Sigmoid colon (tissue), 7 donors: Measurements from ENCODE around the gene SF3A1. TPM values are rescaled to one million over a fixed set of nuclear protein-coding genes. Genes with fewer than 3 reads are reported as not detected.

Experiments
- DNase-seq: peaks from one replicate; pipeline ENCODE4 v3.0.0-alpha.2; 2019
- H3K27ac ChIP-seq, 4 donors: fragments of 200-600 bp; sonication (generic); one replicate each; pipeline ENCODE4 v1.5.1; 2016 to 2019; ENCODE audit warnings: mild to moderate bottlenecking in 1 of 4
- H3K27me3 ChIP-seq, 3 donors: fragments of 200-600 bp; sonication (generic); one replicate each; pipeline ENCODE4 v1.5.1; 2019; ENCODE audit warnings: mild to moderate bottlenecking in 1 of 3
- H3K36me3 ChIP-seq, 4 donors: fragments of 200-600 bp; sonication (generic); one replicate each; pipeline ENCODE4 v1.5.1; 2016 to 2019
- H3K4me1 ChIP-seq, 4 donors: fragments of 200-600 bp; sonication (generic); one replicate each; pipeline ENCODE4 v1.5.1; 2017 to 2019
- H3K4me3 ChIP-seq, 4 donors: fragments of 200-600 bp; sonication (generic); one replicate each; pipeline ENCODE4 v1.5.1; 2017 to 2019; ENCODE audit warnings: mild to moderate bottlenecking in 2 of 4, moderate library complexity in 1 of 4
- H3K9me3 ChIP-seq, 4 donors: fragments of 200-600 bp in 3 of 4; sonication (generic) in 3 of 4; one replicate each; pipeline versions ENCODE4 v1.5.1 to v1.6.1; 2013 to 2019
- CTCF ChIP-seq, 4 experiments: fragments of 450-650 bp in 3 of 4; fragments of 200-600 bp in 1 of 4; IDR thresholded peaks; one replicate each; pipeline ENCODE4 v1.5.1; 2016 to 2019; ENCODE audit warnings: antibody characterized with exemption in 4 of 4, mild to moderate bottlenecking in 3 of 4, moderate library complexity in 2 of 4
- EP300 ChIP-seq, 4 donors: sonication (generic); formaldehyde crosslinking; IDR thresholded peaks; one replicate each; pipeline ENCODE4 v1.6.1; 2017; ENCODE audit warnings: antibody characterized with exemption in 4 of 4
- POLR2A ChIP-seq, 2 donors: fragments of 450-650 bp; IDR thresholded peaks; one replicate each; pipeline ENCODE4 v1.6.1; 2016; ENCODE audit warnings: antibody characterized with exemption in 2 of 2, mild to moderate bottlenecking in 2 of 2, moderate library complexity in 2 of 2
- POLR2AphosphoS5 ChIP-seq, 4 donors: sonication (generic); formaldehyde crosslinking; IDR thresholded peaks; one replicate each; pipeline ENCODE4 v1.6.1; 2017; ENCODE audit warnings: antibody characterized with exemption in 4 of 4
- whole genome bisulfite sequencing, 2 donors: extraction: QIAGEN DNeasy Blood & Tissue Kit; methylation state at CpG; one replicate each; pipeline ENCODE4 v1.1.7; 2013; 5-methylcytosine and 5-hydroxymethylcytosine counted together
- intact Hi-C: fragments of 100-400 bp; cut with DNase I; formaldehyde crosslinking; loops from one replicate; pipeline ENCODE4 v1.15.1; 2023
- polyA plus RNA-seq, 3 donors: library from polyadenylated mRNA; stranded (reverse); fragments of 200-250 nt; gene quantifications; one replicate each; pipeline ENCODE4 v1.2.3, GENCODE V29; 2013
- total RNA-seq, 4 donors: library from RNA; depleted of rRNA; stranded (reverse); fragments of >200 nt; gene quantifications; one replicate each; pipeline ENCODE4 v1.1.0, GENCODE V29; 2016
- donor health status: healthy with polysubstance abuse.
- donor health status: Bipolar disorder and iron deficiency.
- donor health status: healthy.

SF3A1 gene
- total and polyA plus RNA-seq, 7 donors: 17.4 to 61.5 (median 25.7) TPM

- Histone ChIP-seq H3K36me3 (peaks cover 0 to 16% (median 0%) of the 10 kb centered on the region in 4 donors), H3K4me3 (no peak overlapping the region), H3K4me1 (no peaks in the 10 kb centered on the region), H3K27me3 (no peaks in the 10 kb centered on the region), H3K27ac (no peak overlapping the region), H3K9me3 (no peaks in the 10 kb centered on the region)
- 94 to 95% methylated on average over 13 of the region's 13 CpGs for WGBS, 2 donors
- intact Hi-C loops: no loop called here
- TF ChIP-seq POLR2A (IDR thresholded peaks at IDR 0.05) (no peak), POLR2AphosphoS5 (IDR thresholded peaks at IDR 0.05) (no peak), EP300 (IDR thresholded peaks at IDR 0.05) (no peak), CTCF (IDR thresholded peaks at IDR 0.05) (no peak)
- no peak for DNase-seq
Measured at GRCh38 chr22:30375312-30375849, 18.7 kb upstream of the SF3A1 start.

- no peaks in the 10 kb centered on the region for H3K9me3 ChIP-seq
- 91 to 93% methylated on average over 33 of the region's 33 CpGs for WGBS, 2 donors
- no peak overlapping the region for H3K4me3 ChIP-seq
- TF ChIP-seq EP300 (IDR thresholded peaks at IDR 0.05): no peak
- no peak for TF ChIP-seq POLR2AphosphoS5 (IDR thresholded peaks at IDR 0.05)
- no peak for TF ChIP-seq CTCF (IDR thresholded peaks at IDR 0.05)
- TF ChIP-seq POLR2A (IDR thresholded peaks at IDR 0.05): no peak
- no peaks in the 10 kb centered on the region for H3K36me3 ChIP-seq
- DNase-seq: no peak
- H3K27ac ChIP-seq: no peak overlapping the region
- no peaks in the 10 kb centered on the region for H3K27me3 ChIP-seq
- H3K4me1 ChIP-seq: no peaks in the 10 kb centered on the region
- intact Hi-C loops: no loop called here
Measured at GRCh38 chr22:30373331-30374325, 16.9 kb upstream of the SF3A1 start.

GRCh38 chr22:30372915-30373314, 16.2 kb upstream of the SF3A1 start:
- no peak for DNase-seq
- H3K27me3 ChIP-seq: no peaks in the 10 kb centered on the region
- WGBS, 2 donors: 60 to 78% methylated on average over 8 of the region's 8 CpGs
- no peaks in the 10 kb centered on the region for H3K9me3 ChIP-seq
- no peaks in the 10 kb centered on the region for H3K36me3 ChIP-seq
- no peaks in the 10 kb centered on the region for H3K4me1 ChIP-seq
- TF ChIP-seq EP300 (IDR thresholded peaks at IDR 0.05) (no peak), POLR2A (IDR thresholded peaks at IDR 0.05) (no peak), CTCF (IDR thresholded peaks at IDR 0.05) (no peak), POLR2AphosphoS5 (IDR thresholded peaks at IDR 0.05) (no peak)
- no peak overlapping the region for H3K4me3 ChIP-seq
- H3K27ac ChIP-seq: no peak overlapping the region
- intact Hi-C loops: no loop called here

GRCh38 chr22:30371981-30372380, 15.3 kb upstream of the SF3A1 start:
- TF ChIP-seq CTCF (IDR thresholded peaks at IDR 0.05): no peak
- no peak for TF ChIP-seq EP300 (IDR thresholded peaks at IDR 0.05)
- TF ChIP-seq POLR2A (IDR thresholded peaks at IDR 0.05): no peak
- no peak for TF ChIP-seq POLR2AphosphoS5 (IDR thresholded peaks at IDR 0.05)
- Histone ChIP-seq H3K36me3 (no peaks in the 10 kb centered on the region), H3K9me3 (no peaks in the 10 kb centered on the region), H3K4me1 (no peaks in the 10 kb centered on the region), H3K27me3 (no peaks in the 10 kb centered on the region), H3K27ac (no peak overlapping the region), H3K4me3 (no peak overlapping the region)
- 64 to 86% methylated on average over 13 of the region's 13 CpGs for WGBS, 2 donors
- DNase-seq: no peak
- intact Hi-C loops: no loop called here
